CD4-positive, alpha-beta T cell treated with Interleukin-21 for 1 hour (primary cell): Measurements from ENCODE around the gene SENP6.
"Not testable (repeated sequence)": the region's sequence is repeated elsewhere in the genome, so short reads cannot be mapped to it uniquely, and the experiment has no call there.

ENCODE experiments used
- DNase-seq: peaks from one replicate; pipeline ENCODE4 v3.0.0-alpha.2; 2020

Gene SENP6

GRCh38 chr6:75609639-75610590 lies 8.2 kb downstream of the SENP6 start:
- no peak for DNase-seq

GRCh38 chr6:75611011-75611701 lies 9.5 kb downstream of the SENP6 start:
- no peak for DNase-seq

- no peak for DNase-seq
Measured at GRCh38 chr6:75611702-75612375, 10.2 kb downstream of the SENP6 start.

- no peak for DNase-seq
Measured at GRCh38 chr6:75612434-75612833, 10.8 kb downstream of the SENP6 start.

GRCh38 chr6:75613056-75613501 lies 11.4 kb downstream of the SENP6 start:
- no peak for DNase-seq

- DNase-seq: no peak
Measured at GRCh38 chr6:75618437-75618836, 16.8 kb downstream of the SENP6 start.

- DNase-seq: no peak
Measured at GRCh38 chr6:75619230-75619899, 17.7 kb downstream of the SENP6 start.

- no peak for DNase-seq
Measured at GRCh38 chr6:75620381-75621304, 19.0 kb downstream of the SENP6 start.

GRCh38 chr6:75621846-75622245 lies 20.2 kb downstream of the SENP6 start:
- no peak for DNase-seq

- no peak for DNase-seq
Measured at GRCh38 chr6:75623491-75623890, 21.8 kb downstream of the SENP6 start.

- no peak for DNase-seq
Measured at GRCh38 chr6:75624335-75624734, 22.7 kb downstream of the SENP6 start.

GRCh38 chr6:75624988-75625387 lies 23.3 kb downstream of the SENP6 start:
- DNase-seq: no peak

GRCh38 chr6:75626561-75626960 lies 24.9 kb downstream of the SENP6 start:
- no peak for DNase-seq

- DNase-seq: not testable (repeated sequence)
Measured at GRCh38 chr6:75627708-75628107, 26.0 kb downstream of the SENP6 start.

- DNase-seq: no peak
Measured at GRCh38 chr6:75631859-75632635, 30.4 kb downstream of the SENP6 start.

- no peak for DNase-seq
Measured at GRCh38 chr6:75633045-75633444, 31.4 kb downstream of the SENP6 start.

GRCh38 chr6:75642311-75642710 lies 40.6 kb downstream of the SENP6 start:
- DNase-seq: no peak

- no peak for DNase-seq
Measured at GRCh38 chr6:75643173-75643572, 41.5 kb downstream of the SENP6 start.

GRCh38 chr6:75656479-75656878 lies 54.8 kb downstream of the SENP6 start:
- DNase-seq: no peak

GRCh38 chr6:75657327-75657726 lies 55.6 kb downstream of the SENP6 start:
- DNase-seq: no peak

- DNase-seq: no peak
Measured at GRCh38 chr6:75666592-75666991, 64.9 kb downstream of the SENP6 start.
